HG02798 (cell line): Measurements from ENCODE around the gene FGF13.

ENCODE experiments used
- ATAC-seq: cut with Tn5 transposase; IDR thresholded peaks from one replicate; pipeline ENCODE4 v1.9.1; 2021; ENCODE audit warnings: mild to moderate bottlenecking; ENCODE audit not compliant: unreplicated experiment, poor library complexity

FGF13 gene

GRCh38 chrX:138711399-138712347, at the start of gene FGF13:
FGF13 (minus strand) TSS chrX:138711717; CDS start chrX:138711003, 714 bp downstream.
- ATAC-seq = no peak

- ATAC-seq = no peak
Observed at GRCh38 chrX:138759217-138759943, 47.9 kb upstream of the FGF13 start.

DNA sequence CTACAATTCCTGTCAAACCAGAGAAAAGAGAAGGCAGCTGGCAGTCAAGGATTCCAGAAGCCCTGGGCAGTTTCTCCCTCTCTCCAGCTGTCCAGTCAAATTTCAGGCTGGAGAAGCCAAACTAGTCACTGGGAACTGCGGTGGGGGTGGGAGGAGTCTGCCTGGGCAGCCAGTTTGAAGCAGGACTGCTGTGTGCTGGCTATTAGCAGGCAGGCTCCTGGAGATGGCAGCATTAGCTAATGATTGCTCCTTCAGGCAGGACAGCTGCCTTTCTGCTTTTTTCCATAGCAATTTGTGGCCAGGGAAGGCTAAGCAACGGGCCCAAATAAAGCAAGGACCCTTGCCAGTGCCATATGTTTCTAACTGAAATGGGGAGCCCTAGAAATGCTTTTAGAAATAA, 44.7 kb upstream of the FGF13 start:
- ATAC-seq = no peak

DNA sequence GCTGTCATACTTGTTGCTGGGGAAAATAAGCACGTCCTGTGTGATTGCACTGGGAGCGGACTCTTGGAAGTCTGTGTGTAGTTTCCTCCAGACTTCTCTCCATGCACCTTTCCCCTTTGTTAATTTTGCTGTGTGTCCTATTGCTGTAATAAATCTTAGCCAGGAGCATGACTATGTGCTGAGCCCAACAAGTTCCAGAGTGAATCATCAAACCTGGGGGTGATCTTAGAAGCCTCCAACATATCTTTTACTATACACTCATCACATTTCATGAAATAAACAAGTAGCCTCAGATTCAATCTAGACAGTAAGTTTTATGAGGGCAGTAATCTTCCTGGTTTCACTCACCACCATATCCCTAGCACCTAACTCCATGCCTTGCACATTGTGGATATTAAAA, 43.3 kb upstream of the FGF13 start:
- no peak for ATAC-seq

DNA sequence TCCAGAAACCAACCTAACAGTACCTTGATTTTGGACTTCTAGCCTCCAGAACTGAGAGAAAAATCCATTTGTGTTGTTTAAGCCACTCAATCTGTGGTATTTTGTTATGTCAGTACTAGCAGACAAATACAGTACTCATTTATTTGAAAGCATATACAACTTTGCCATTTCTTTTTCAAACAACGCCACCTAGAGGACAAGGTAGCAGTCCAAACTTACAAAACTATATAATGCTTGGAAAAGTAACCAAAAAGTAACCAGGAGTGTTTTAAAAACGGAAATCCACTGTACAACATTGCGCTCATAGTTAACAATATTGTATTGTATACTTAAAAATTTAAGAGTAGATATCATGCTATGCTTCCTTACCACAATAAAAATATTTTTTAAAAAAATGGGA, 37.0 kb upstream of the FGF13 start:
- ATAC-seq = no peak

GRCh38 chrX:138745196-138745595, 33.7 kb upstream of the FGF13 start:
- ATAC-seq = peak; percentile 70

DNA sequence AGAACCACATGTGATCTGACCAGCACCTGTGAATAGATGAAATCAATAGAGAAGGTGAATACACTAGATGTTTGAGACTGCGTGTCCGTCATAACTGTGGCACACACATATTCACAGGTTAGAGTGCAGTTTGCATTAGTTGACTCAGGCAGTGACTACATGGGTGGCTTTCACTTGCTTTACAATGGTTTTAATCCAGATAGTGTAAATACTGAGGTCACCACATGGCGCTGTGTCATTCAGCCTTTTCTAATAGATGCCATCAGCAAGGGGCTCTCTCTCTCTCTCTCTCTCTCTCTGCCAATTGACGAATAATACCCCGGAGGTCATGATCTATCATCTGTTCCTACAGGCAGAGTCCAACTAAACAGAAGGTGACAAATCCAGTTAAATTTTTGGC, 30.7 kb upstream of the FGF13 start:
- no peak for ATAC-seq

- ATAC-seq = no peak
Observed at GRCh38 chrX:138740341-138740740, 28.8 kb upstream of the FGF13 start.

GRCh38 chrX:138723301-138723700, 11.8 kb upstream of the FGF13 start:
- ATAC-seq = no peak

DNA sequence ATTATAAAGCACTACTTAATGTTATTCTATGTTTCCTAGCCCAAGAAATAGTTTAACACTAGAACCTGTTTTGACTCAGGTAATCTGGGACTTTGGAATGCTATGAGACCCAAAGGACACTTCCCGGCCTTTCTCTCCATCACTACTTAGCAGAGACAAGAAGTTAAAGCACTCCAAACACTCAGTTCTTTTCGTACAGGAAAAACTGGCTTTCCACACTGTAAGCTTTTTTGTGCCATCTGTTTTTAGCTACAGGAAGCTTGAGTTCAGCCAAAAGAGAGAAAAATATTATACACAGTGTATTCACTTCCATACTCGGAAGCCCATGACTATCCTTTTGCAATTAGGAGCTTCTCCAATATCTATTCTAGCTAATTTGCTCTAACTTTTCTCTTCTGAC, 7.9 kb upstream of the FGF13 start:
- ATAC-seq = no peak

DNA sequence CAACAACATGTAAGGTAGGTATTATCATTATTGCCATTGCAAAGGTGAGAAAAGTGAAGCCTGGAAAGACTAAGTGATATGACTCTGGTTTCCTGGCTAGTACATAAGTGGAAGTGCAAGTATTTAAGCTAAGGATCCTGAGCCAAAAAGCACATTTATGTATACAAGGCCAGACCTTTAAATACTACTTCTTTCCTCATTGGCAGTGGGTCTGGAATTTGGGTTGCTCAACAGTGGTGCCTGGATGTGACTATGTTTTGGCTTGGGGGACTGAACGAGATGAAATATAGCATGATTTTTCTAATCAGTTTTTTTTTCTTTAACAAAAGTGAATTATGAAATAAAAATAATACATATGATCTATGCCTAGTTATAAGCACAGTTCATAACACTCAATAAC, 7.4 kb upstream of the FGF13 start:
- no peak for ATAC-seq

DNA sequence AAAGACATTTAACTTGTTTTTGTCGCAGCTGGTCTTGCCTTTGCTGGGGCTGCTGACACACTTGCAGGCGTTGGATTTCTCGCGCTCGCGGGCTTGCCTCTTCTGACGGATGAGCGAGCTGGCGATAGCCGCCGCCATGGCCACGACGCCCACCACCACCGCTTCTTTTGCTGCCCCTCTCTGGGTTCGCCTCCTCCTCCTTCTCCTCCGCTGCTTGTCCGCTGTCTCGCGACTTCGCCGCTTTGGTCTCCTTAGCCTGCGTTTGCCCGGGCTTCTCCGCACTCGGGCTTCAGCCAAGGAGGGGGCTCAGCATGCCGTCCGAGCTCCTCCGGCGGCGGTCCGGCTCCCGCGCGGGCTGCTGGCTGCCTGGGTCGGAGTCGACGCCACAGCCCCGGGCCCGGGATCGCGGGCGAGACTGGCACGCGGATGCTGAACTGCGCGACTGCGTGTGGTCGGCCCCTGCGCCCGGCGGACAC, 613 bp downstream of the FGF13 start:
- no peak for ATAC-seq

DNA sequence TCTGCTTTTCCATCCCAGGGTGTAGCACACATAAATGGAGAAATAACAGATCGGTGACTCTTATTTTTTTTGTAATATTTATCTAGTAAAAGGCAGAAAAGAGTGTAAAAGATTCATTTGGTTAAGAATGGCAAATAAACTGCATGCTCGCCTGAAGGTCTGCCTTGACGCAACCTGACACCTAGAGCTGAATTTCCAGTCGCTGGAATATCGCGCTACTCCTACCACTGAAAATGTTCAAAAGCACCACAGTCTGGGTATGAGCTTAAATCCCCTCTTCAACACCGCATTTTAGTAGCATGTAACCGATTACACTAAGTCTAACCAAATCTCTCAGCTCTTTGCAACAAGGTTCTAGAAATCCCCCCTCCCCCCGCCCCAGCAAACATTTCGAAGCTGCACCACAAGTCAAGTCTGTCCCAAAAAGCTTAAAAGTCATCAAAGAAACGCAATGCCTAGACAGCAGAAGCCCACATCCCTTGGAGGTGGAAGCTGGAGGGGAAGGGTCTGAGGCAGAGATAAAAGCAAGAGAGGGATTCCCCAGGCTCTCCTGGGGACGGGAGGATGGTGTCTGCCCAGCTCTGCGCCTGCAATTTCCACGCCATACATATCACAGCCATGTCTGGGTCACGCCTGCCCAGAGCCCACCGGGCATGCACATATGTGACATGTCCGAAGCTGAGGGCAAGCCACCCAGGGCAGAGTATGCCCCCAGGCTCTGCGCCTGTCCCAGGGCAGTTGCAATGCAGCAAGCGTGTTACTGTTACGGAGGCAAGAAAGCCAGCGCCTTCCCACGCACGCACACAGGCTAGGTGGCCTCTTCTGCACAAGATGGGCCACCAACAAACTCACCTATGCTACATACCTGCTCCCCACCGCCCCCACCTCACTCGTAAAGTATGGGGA, 1.4 kb downstream of the FGF13 start:
- ATAC-seq = no peak

DNA sequence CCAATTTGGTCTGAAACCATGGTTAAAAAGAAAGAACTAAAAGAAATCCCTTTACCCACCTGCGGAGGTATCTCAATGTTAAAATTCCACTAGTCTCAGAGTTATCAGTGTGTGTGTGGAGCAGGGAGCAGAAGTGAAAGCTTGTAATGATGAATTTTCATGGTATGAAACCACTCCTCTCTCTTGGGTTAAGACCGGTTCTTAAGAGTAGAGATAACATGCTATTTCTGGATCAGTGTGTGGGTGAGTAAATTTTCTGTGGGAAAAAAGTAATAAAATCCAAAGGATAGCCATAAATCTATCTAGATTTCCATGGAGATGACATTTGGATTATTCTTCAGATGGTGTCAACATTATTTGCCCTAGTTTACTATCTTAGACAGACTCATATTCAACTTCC, 3.2 kb downstream of the FGF13 start:
- ATAC-seq = no peak

DNA sequence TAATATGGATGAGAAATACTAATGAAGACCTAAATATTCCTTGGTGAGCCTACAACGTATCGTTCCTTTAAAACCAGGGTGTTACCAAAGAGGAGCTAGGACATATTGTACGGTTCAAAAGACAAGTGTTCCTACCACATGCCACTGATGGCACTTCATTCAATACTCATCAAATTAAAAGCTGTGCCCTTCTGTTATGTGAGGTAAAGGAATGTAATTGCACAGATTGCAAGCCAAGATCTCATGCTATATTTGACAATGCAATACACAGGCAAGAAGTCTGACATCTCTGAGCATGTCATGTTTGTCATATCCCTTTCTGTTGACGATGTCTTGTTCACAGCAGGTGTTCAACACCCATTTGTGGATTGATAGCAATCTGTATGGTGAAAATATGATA, 6.9 kb downstream of the FGF13 start:
- ATAC-seq = no peak

DNA sequence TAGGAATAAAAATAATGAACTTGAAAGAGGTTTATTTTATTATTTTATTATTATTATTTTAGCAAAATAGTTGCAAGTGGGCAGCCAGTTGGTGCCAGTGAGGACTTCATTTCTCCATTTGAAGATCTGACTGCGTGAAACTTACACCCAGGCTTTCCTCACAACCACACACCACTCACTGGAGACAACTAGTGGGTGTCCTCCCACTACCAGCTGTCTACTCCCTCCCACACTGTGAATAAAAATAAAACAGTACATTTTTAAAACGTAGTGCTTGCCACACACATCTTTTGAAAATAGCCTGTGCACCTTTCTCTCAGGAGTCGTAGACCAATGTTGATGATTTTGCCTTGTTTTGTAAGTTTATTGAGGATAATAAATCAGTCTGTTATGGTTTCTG, 7.4 kb downstream of the FGF13 start:
- no peak for ATAC-seq

GRCh38 chrX:138692591-138692990, 18.9 kb downstream of the FGF13 start:
- no peak for ATAC-seq

- no peak for ATAC-seq
Observed at GRCh38 chrX:138691186-138691585, 20.3 kb downstream of the FGF13 start.

DNA sequence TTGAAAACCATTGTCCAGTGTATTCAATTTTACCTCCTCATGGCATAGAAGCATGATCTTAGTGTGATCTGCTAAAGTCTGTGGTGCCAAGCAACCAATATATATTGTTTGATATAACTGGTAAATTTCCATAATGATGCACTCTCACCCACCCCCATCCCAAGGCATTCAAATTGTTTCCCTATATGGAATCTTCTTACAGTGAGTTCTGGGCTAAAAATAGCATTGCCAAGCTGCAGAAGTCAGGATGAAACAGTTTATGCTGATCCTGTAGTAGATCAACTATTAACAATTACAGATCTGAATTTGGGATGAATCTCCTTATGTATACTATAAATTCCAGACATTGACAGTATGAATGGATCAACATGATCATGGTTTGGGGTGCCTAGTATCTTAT, 20.9 kb downstream of the FGF13 start:
- ATAC-seq = no peak

GRCh38 chrX:138683600-138683999, 27.9 kb downstream of the FGF13 start:
- no peak for ATAC-seq
